Endothelial cell of umbilical vein (primary cell): Measurements from ENCODE around the gene LRRIQ4. TPM values are rescaled to one million over a fixed set of nuclear protein-coding genes. Genes with fewer than 3 reads are reported as not detected.

Source experiments
- BruUV-seq: library from RNA; stranded (reverse); fragments of 400-500 nt; replicated peaks from 2 replicates; lab custom pipeline; 2021; lab: Mats Ljungman, UMichigan
- CTCF ChIA-PET: fragments of 300-600, 350-600 bp; sonication (Branson Sonifier 250); formaldehyde crosslinking; loops from one replicate; lab custom pipeline; 2021; ENCODE audit warnings: antibody characterized with exemption, inconsistent platforms; lab: Charles Lee
- POLR2A ChIA-PET: fragments of 300-600, 350-600 bp; sonication (Branson Sonifier 250); formaldehyde crosslinking; loops from one replicate; lab custom pipeline; 2021; ENCODE audit warnings: antibody characterized with exemption, inconsistent platforms; lab: Charles Lee
- DNase-seq: peaks from one replicate; pipeline ENCODE4 v3.0.0-alpha.2; 2011; ENCODE audit warnings: low read depth, low spot score
- FAIRE-seq: peaks from 2 replicates; lab custom pipeline; 2011; peaks lifted over from hg19 to GRCh38; lab: Jason Lieb, UNC
- H2AFZ ChIP-seq: 2 replicates; pipeline ENCODE4 v1.6.0; 2012; ENCODE audit warnings: low read depth, low read length, control low read depth, inconsistent platforms
- H3K27ac ChIP-seq: 2 replicates; pipeline ENCODE4 v1.5.1; 2011; ENCODE audit warnings: low read depth, mild to moderate bottlenecking, control low read depth, low read length, moderate library complexity; ENCODE audit not compliant: insufficient read depth
- H3K27me3 ChIP-seq, 2 experiments: 2 replicates each; pipeline versions ENCODE4 v1.6.0 to v1.6.1; 2011; ENCODE audit warnings: low read length in 2 of 2, mixed read lengths in 1 of 2; ENCODE audit not compliant: control insufficient read depth in 2 of 2, insufficient read depth in 2 of 2
- H3K36me3 ChIP-seq, 2 experiments: 2 replicates in 1 of 2; 3 replicates in 1 of 2; pipeline ENCODE4 v1.5.1; 2011; ENCODE audit warnings: low read length in 2 of 2, mild to moderate bottlenecking in 1 of 2, moderate library complexity in 1 of 2; ENCODE audit not compliant: control insufficient read depth in 2 of 2, insufficient read depth in 2 of 2; ENCODE audit errors: extremely low read depth in 1 of 2
- H3K4me1 ChIP-seq: 3 replicates; pipeline ENCODE4 v1.5.1; 2011; ENCODE audit warnings: mild to moderate bottlenecking, low read length; ENCODE audit not compliant: control insufficient read depth, insufficient read depth; ENCODE audit errors: extremely low read depth
- H3K4me2 ChIP-seq: 2 replicates; pipeline ENCODE4 v1.6.1; 2011; ENCODE audit warnings: low read length, control low read depth, mixed read lengths; ENCODE audit not compliant: insufficient read depth
- H3K4me3 ChIP-seq, 3 experiments: fragments of 200-600 bp in 1 of 3; sonication (generic), shearing (Covaris generic) in 1 of 3; replicated peaks in 1 of 3; 2 replicates each; pipeline ENCODE4 v1.5.1; 2011 to 2016; ENCODE audit warnings: control low read depth in 3 of 3, low read length in 3 of 3, mild to moderate bottlenecking in 2 of 3, inconsistent platforms in 1 of 3, low read depth in 1 of 3, moderate library complexity in 1 of 3; ENCODE audit not compliant: insufficient read depth in 1 of 3
- H3K79me2 ChIP-seq: 2 replicates; pipeline ENCODE4 v1.6.0; 2012; ENCODE audit warnings: low read length, inconsistent platforms; ENCODE audit not compliant: control insufficient read depth, insufficient read depth
- H3K9ac ChIP-seq: replicated peaks from 2 replicates; pipeline ENCODE3; 2011; ENCODE audit warnings: low read length, control low read depth; ENCODE audit not compliant: insufficient read depth; ENCODE audit errors: extremely low read depth
- H3K9me1 ChIP-seq: replicated peaks from 3 replicates; pipeline ENCODE4 v1.6.0; 2011; ENCODE audit warnings: mild to moderate bottlenecking, low read length; ENCODE audit not compliant: control insufficient read depth, insufficient read depth; ENCODE audit errors: extremely low read depth
- H3K9me3 ChIP-seq: replicated peaks from 2 replicates; pipeline ENCODE4 v1.5.1; 2012; ENCODE audit warnings: low read length, inconsistent platforms; ENCODE audit not compliant: control insufficient read depth, insufficient read depth
- H4K20me1 ChIP-seq: replicated peaks from 2 replicates; pipeline ENCODE3; 2011; ENCODE audit warnings: mild to moderate bottlenecking, low read length; ENCODE audit not compliant: control insufficient read depth, insufficient read depth; ENCODE audit errors: extremely low read depth
- EZH2 ChIP-seq: IDR thresholded peaks from 2 replicates; pipeline ENCODE4 v1.6.1; 2012; ENCODE audit warnings: borderline replicate concordance, low read depth, mild to moderate bottlenecking, moderate library complexity, low read length, inconsistent platforms; ENCODE audit not compliant: severe bottlenecking
- FOS ChIP-seq: IDR thresholded peaks from 2 replicates; pipeline ENCODE4 v1.6.1; 2011; ENCODE audit warnings: mild to moderate bottlenecking, low read length, moderate library complexity, borderline replicate concordance; ENCODE audit not compliant: insufficient read depth
- GATA2 ChIP-seq: IDR thresholded peaks from 2 replicates; pipeline ENCODE4 v1.7.0; 2011; ENCODE audit warnings: low read depth, mild to moderate bottlenecking, moderate library complexity, mixed read lengths, low read length; ENCODE audit not compliant: insufficient read length, insufficient read depth
- MYC ChIP-seq: IDR thresholded peaks from one replicate; pipeline ENCODE4 v1.6.1; 2011; ENCODE audit warnings: mild to moderate bottlenecking, low read depth, low read length
- POLR2A ChIP-seq: IDR thresholded peaks from 2 replicates; pipeline ENCODE4 v1.6.1; 2012; ENCODE audit warnings: low read depth, mild to moderate bottlenecking, control low read depth, low read length
- dilution Hi-C: fragments of 300-500 bp; cut with MboI; formaldehyde crosslinking; loops from one replicate; pipeline ENCODE4 v1.15.0; 2019; ENCODE audit warnings: low sequenced_read_pairs; ENCODE audit not compliant: extremely low pct_ligation_motif_present
- intact Hi-C: fragments of 100-400 bp; cut with micrococcal nuclease; formaldehyde crosslinking; loops from one replicate; pipeline ENCODE4 v1.10.0; 2022
- polyA plus RNA-seq, 4 experiments: library from polyadenylated mRNA; depleted of rRNA in 3 of 4; stranded (reverse) in 3 of 4; unstranded in 1 of 4; fragments of >200 nt; gene quantifications; 2 replicates each; pipeline versions ENCODE4 v1.2.1 to v1.2.3, GENCODE V29; 2011 to 2012; ENCODE audit warnings: missing spikeins in 1 of 4
- total RNA-seq: library from RNA; stranded (reverse); gene quantifications from 2 replicates; pipeline ENCODE4 v1.2.3, GENCODE V29; 2021
- TF ChIP-seq, protein P1 (sequence below): IDR thresholded peaks from 2 replicates; pipeline ENCODE4 v1.6.1; 2011; ENCODE audit not compliant: insufficient read depth, insufficient read length

The LRRIQ4 gene
- total and polyA plus RNA-seq, 2 donors (not counting 3 experiments of a cell fraction or from before 2014, with no cell fraction given), result 0.04 TPM; not detected in 1

DNA sequence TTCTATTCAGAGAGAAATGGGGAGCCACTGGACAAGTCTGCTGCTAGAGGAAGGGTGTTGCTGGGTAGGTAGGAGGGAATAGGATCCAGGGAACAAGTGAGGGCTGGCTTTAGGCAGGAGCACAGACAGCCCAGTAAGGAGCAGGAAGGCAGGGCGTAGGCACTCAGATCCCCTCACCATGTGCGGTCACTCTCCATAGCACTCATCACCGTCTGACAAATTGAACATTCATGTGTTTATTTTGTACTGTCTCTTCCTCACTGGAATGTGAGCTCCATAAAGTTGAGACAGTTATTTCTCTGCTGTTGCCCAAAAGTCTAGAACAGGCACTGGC, 24.2 kb downstream of the LRRIQ4 start:
- no peak overlapping the region for H3K9ac ChIP-seq
- DNase-seq (no peak), FAIRE-seq (no peak)
- no peak overlapping the region for H3K4me2 ChIP-seq
- H4K20me1 ChIP-seq, result no peaks in the 10 kb centered on the region
- intact Hi-C loops (no loop called here), dilution Hi-C loops (no loop called here)
- no peak for TF ChIP-seq POLR2A
- TF ChIP-seq, protein P1, sequence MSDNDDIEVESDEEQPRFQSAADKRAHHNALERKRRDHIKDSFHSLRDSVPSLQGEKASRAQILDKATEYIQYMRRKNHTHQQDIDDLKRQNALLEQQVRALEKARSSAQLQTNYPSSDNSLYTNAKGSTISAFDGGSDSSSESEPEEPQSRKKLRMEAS, result no peak
- TF ChIP-seq GATA2, result no peak
- TF ChIP-seq MYC, result no peak
- no peak overlapping the region for H3K4me3 ChIP-seq
- H3K79me2 ChIP-seq, result no peaks in the 10 kb centered on the region
- no peak overlapping the region for H3K27ac ChIP-seq
- BruUV-seq, result no TSS peak
- no peaks in the 10 kb centered on the region for H3K4me1 ChIP-seq
- no peak overlapping the region for H2AFZ ChIP-seq
- no peaks in the 10 kb centered on the region for H3K36me3 ChIP-seq
- H3K27me3 ChIP-seq, result peaks cover 7% of the 10 kb centered on the region in 2 experiments
- H3K9me1 ChIP-seq, result no peaks in the 10 kb centered on the region
- no peaks in the 10 kb centered on the region for H3K9me3 ChIP-seq
- CTCF ChIA-PET, result no interaction called here
- POLR2A ChIA-PET, result no interaction called here

DNA sequence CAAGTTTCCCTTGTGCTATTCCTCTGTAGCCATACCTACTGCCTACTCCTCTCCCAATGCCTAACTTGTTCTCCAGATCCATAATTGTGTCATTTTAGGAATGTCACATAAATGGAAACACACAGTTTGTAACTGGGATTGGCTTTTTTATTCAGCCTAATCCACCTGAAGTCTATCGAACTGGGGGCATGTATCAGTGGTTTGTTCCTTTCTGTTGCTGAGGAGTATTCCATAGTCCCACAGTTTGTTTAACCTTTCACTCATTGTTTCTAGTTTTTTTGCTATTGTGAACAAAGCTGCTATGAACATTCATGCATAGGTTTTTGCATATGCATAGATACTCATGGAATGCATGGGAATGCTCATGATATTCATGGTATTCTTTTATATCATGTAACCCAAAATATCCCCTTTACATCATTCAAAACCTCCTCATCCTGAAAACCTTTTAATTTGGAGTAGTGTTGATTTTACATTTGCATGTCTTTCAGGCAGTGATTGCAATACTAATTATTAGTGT, 25.9 kb downstream of the LRRIQ4 start:
- dilution Hi-C loops, result no loop called here

More for the DNA sequence above, 25.9 kb downstream of the LRRIQ4 start:
- TF ChIP-seq FOS, result no peak
- no peak for TF ChIP-seq POLR2A
- TF ChIP-seq EZH2, result no peak
- no peak for TF ChIP-seq GATA2
- H3K4me1 ChIP-seq, result no peaks in the 10 kb centered on the region
- no peak overlapping the region for H2AFZ ChIP-seq
- H3K9me1 ChIP-seq, result no peaks in the 10 kb centered on the region
- CTCF ChIA-PET, result interaction anchor here (1.2 kb wide), 1 partner anchor 12 kb away, joined by 3 read pairs; no protein-coding TSS in a partner anchor
- H3K9me3 ChIP-seq, result no peaks in the 10 kb centered on the region
- H3K79me2 ChIP-seq, result no peaks in the 10 kb centered on the region
- H3K36me3 ChIP-seq, result no peaks in the 10 kb centered on the region
- peaks cover 7 to 10% of the 10 kb centered on the region in 2 experiments for H3K27me3 ChIP-seq
- intact Hi-C loops, result no loop called here
- no peak overlapping the region for H3K27ac ChIP-seq
- H3K4me3 ChIP-seq, result no peak overlapping the region
- H3K4me2 ChIP-seq, result no peak overlapping the region
- no peak for FAIRE-seq
- H3K9ac ChIP-seq, result no peak overlapping the region
- no peak for DNase-seq
- H4K20me1 ChIP-seq, result no peaks in the 10 kb centered on the region
- no TSS peak for BruUV-seq
- POLR2A ChIA-PET, result no interaction called here
